Erythroblast (primary cell): ENCODE measurements around the gene KCNN1.
"Not testable (repeated sequence)": the region's sequence is repeated elsewhere in the genome, so short reads cannot be mapped to it uniquely, and the experiment has no call there.

ENCODE experiments used
- GATA1 ChIP-seq: IDR thresholded peaks from 2 replicates; pipeline ENCODE4 v1.6.1; 2011; ENCODE audit warnings: low read depth, mild to moderate bottlenecking, control low read depth, low read length, moderate library complexity
- POLR2A ChIP-seq: IDR thresholded peaks from 2 replicates; pipeline ENCODE4 v1.6.1; 2011; ENCODE audit warnings: mild to moderate bottlenecking, low read length

DNA sequence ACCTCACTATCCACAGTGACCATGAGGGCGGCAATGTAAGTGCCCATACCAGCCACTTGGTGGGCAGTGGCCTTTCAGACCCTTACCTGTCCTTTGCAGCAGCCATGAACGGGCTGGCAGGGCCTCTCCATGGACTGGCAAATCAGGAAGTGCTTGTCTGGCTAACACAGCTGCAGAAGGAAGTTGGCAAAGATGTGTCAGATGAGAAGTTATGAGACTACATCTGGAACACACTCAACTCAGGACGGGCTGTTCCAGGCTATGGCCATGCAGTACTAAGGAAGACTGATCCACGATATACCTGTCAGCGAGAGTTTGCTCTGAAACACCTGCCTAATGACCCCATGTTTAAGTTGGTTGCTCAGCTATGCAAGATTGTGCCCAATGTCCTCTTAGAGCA lies 64.5 kb downstream of the KCNN1 start:
- not testable (repeated sequence) for TF ChIP-seq POLR2A, GATA1
